Stimulated activated CD8-positive, alpha-beta memory T cell treated with anti-CD3 and anti-CD28 coated beads, Interleukin-7, amount 100 ng/mL, for 4 hours (primary cell): ENCODE data around the gene PACRG.

Experiments used
- DNase-seq, 2 donors: peaks; one replicate each; pipeline ENCODE4 v3.0.0-alpha.2; 2020; ENCODE audit warnings: low read depth in 2 of 2

The PACRG gene

GRCh38 chr6:163136681-163137397, 409.1 kb downstream of the PACRG start:
- no peak for DNase-seq

- no peak for DNase-seq
Observed at GRCh38 chr6:163137398-163137881, 409.7 kb downstream of the PACRG start.

- DNase-seq, result no peak
Observed at GRCh38 chr6:163146036-163146435, 418.3 kb downstream of the PACRG start.

GRCh38 chr6:163147994-163148393, 420.2 kb downstream of the PACRG start:
- DNase-seq, result no peak

- DNase-seq, result no peak
Observed at GRCh38 chr6:163148451-163149278, 420.9 kb downstream of the PACRG start.

GRCh38 chr6:163149279-163149848, 421.6 kb downstream of the PACRG start:
- no peak for DNase-seq

- no peak for DNase-seq
Observed at GRCh38 chr6:163151212-163151611, 423.4 kb downstream of the PACRG start.

- no peak for DNase-seq
Observed at GRCh38 chr6:163152701-163153100, 424.9 kb downstream of the PACRG start.

- no peak for DNase-seq
Observed at GRCh38 chr6:163159110-163159509, 431.3 kb downstream of the PACRG start.

- DNase-seq, result no peak
Observed at GRCh38 chr6:163159689-163160088, 431.9 kb downstream of the PACRG start.

GRCh38 chr6:163162007-163162873, 434.5 kb downstream of the PACRG start:
- DNase-seq, result no peak

GRCh38 chr6:163162874-163163213, 435.1 kb downstream of the PACRG start:
- no peak for DNase-seq

- DNase-seq, result no peak
Observed at GRCh38 chr6:163164175-163164900, 436.6 kb downstream of the PACRG start.

GRCh38 chr6:163165155-163165910, 437.6 kb downstream of the PACRG start:
- no peak for DNase-seq

GRCh38 chr6:163165922-163166321, 438.1 kb downstream of the PACRG start:
- no peak for DNase-seq

GRCh38 chr6:163166507-163166906, 438.7 kb downstream of the PACRG start:
- DNase-seq, result no peak

GRCh38 chr6:163169521-163169920, 441.7 kb downstream of the PACRG start:
- no peak for DNase-seq

- no peak for DNase-seq
Observed at GRCh38 chr6:163170294-163170883, 442.6 kb downstream of the PACRG start.

GRCh38 chr6:163173741-163174140, 446.0 kb downstream of the PACRG start:
- no peak for DNase-seq

GRCh38 chr6:163175301-163175700, 447.5 kb downstream of the PACRG start:
- no peak for DNase-seq
